CD4-positive, alpha-beta T cell treated with Interleukin-4 for 1 hour (primary cell): ENCODE measurements around the gene NAMPT.
A peak's percentile ranks its signal among the peaks of the same experiment; 100 is the strongest.

Source experiments
- DNase-seq, 2 donors: peaks; one replicate each; pipeline ENCODE4 v3.0.0-alpha.2; 2020 to 2022

Gene NAMPT

DNA sequence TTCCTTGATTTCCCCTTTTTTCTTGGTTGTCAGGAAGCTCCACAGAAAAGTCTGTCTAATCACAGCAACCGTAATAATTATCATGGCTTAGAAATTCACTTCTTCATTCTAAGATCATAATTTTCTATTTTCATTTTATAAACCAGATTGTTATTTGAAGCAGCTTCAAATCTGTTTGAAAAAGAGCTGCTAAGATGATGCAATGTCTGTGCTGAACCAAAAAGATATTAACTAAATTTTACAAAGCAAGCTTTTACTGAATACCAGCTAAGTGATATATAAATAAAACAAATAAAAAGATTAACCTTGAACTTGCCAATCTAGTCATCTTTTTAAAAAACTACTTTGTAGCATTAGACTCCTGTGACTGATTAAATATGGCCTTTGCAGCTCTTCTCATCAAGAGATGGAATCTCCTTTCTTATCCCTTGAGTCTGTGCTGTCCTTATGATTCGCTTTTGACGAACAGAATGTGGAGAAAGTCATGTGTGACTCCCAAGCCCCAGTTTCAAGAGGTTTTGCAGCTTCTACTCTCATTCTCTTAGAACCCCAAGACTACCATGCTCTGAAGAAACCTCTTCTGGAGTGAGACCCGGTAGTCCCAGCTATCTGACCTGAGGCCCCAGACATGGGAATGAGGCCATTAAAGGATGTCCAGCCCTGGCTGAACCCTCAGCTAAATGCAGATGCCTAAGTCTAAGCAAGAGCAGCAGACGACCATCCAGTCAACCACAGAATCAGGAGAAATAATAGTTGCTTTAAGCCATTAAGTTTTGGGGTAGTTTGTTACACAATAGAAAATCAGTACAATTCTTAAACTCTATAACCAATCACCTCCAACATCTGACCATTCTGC, 14.4 kb downstream of the NAMPT start:
- DNase-seq = no peak

DNA sequence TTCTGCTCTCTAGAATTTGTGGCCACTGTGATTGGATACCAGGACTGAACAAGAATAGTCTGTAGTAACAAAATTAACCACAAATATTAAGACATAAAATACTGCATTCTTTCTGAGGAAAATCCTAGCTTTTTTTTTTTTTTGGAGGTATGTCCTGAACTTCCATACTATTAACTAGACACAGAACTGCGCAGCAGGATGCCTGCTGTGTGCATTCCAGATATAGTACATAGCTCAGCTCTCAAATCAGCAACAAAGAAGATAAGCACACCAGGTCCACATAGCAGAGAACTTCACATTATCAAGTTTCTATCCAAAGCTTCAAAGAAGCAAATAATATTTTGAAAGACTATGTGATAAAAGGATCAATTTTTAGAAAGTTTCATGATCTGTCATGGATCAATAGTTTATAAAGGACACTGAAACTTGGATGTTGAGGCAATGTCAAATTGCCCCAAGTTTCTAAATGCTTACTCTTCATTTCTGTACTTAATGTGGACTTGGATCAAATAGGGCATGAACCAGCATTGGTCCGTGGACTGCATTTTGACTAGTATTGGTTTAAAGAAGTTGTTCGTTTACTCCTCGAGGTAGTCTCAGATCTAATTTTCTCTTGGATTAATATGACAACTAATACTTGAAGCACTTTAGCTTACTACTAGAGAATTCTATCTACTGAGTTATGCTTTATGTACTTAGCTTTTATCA, 15.4 kb downstream of the NAMPT start:
- no peak for DNase-seq

DNA sequence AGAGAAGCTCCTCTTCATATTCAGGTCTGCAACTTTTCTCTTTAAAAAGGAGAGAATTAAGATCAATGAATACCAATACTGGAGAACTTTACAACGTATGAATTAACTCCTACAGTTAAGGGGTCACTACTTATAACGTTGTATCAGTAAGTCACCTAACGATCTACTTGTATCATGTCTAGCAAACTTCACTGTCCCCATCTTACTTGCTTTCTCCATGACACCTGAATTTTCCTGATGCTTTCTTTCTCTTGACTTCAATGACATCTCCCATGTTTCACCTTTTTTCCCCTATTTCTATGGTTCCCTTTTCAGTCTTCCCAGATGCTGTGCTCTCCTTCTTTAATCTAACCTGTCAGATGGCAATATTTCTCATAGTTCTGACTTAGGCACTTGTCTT, 19.6 kb downstream of the NAMPT start:
- DNase-seq = no peak

DNA sequence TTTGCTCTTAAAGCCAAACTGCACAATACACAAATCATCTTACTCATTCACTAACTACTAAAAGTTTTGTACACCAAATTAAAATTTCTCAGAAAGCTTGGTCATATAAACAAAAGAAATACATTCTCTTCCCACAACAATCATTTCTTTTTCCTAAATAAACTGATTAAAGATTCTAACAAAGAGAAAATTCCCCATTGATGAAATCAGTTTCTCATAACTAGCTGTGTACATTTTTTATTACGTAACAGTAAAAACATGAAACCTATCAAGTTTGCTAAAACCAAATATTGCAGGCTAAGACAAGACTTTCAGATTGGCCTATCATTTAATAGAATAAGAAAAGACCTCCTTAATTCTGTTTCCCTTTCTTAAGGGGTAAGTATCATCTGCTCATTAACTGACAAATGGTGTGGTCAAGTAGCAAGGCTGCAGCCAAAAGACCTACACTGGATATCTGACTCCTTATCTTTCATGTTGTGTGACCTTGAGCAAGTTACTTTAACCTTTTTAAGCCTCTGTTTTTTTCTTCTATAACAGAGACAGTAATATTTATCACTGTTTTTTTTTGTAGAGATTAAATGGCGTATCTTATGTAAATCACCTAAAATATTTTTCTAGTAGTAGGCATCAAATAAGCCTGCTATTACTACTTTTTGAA, 22.4 kb downstream of the NAMPT start:
- DNase-seq = no peak

DNA sequence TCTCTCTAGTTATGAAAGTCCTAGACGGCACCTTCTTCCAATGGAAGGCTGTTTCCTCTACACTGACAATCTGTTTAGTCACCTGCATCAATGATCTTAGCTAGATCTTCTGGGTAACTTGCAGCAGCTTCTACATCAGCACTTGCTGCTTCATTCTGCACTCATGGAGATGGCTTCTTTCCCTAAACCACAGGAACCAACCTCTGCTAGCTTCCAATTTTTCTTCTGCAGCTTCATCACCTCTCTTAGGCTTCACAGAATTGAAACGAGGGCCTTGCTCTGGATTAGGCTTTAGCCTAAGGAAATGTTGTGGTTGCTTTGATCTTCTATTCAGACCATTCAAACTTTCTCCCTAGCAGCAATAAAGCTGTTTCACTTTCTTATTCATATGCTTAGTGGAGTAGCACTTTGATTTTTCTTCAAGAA, 24.6 kb downstream of the NAMPT start:
- DNase-seq = peak in 1 of 2 donors; percentile 35

DNA sequence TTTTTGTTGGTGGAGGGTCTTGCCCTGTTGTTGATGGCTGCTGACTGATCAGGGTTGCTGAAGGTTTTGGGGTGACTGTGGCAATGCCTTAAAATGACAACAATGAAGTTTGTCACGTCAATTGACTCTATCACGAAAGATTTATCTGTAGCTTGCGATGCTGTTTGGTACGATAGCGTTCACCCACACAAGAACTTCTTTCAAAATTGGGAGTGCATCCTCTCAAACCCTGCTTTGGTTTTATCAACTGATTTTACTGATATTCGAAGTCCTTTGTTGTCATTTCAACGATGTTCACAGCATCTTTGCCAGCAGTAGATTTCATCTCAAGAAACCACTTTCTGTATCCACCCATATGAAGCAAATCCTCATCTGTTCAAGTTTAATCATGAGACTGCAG, 26.0 kb downstream of the NAMPT start:
- DNase-seq = no peak

DNA sequence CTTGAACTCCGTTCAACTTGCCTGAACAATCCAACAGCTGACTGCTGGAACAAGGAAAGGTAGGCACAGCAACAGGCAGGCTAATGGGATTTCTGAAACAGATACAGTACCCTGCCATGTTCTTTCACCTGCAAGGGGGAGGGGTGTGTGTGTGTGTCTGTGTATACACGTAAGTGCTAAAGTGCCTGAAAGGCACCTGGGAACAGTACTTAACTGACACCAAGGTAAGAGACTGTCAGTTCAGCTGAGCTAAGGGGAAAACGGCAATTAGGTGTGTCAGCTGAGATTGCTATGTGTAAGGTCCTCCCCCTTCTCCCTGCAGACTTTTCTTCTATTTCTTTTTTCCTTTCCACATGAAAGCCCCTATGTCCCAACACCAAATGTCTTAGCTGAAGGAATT, 27.0 kb downstream of the NAMPT start:
- no peak for DNase-seq

DNA sequence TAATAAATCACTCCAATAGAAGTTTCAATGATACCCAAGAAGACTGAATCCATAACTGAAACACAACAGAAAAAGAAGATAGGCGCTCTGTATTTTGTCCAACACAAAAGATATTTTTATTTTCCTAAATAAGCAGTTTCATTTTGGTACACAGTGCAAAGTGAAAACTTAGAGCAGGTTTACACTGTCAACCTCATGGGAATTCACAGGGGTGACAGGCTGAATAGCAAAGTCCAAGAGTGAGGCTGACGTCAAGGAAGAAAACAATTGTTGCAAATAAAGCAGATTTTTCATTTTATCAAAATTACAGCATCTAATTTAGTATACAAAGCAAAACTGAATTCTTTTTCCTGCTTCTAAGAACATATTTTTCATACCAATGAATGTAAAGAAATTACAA, 28.6 kb downstream of the NAMPT start:
- no peak for DNase-seq

DNA sequence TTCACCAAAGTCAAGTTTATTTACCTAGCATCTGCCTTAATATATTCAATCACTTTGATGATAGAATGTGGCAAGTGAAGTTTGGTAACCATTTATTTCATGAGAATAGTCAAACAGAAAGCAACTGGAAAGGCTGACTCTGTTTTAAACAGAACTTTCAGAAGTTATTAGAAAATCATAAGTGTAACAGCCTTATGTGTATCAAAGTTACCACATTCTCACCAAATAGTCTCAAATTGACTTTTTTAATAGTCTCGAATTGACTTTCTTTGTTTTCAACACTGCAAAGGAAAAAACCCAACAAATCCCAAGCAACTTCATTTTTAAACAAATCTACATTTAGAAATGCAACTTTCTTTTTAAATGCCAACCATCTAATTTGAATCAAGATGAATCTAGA, 29.5 kb downstream of the NAMPT start:
- no peak for DNase-seq

DNA sequence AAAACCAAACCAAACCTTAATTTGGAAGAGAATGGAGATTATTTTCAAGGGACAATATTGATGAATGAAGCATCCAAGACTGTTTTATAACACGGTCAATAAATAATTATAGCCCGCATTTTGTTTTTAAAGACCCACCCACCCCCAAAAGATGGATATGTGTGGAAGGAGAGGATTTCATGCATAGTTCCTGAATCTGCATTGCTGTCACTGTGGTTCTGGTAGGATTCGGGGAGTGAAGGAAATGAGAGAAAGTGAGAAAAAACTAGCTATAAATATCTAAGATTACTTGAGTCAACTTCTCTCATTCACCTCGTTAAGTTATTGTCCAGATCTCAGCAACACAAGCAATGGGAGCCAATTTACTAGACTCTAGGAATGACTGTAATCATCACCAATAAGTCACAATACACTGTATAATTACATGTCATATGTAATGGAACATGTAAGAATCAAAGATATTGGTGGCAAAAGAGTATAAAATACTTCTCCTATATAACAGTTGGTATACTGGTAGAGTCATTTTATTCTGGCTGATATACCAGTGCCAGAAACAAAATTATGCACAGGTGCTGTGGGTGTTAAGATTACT, 30.2 kb downstream of the NAMPT start:
- DNase-seq = no peak

DNA sequence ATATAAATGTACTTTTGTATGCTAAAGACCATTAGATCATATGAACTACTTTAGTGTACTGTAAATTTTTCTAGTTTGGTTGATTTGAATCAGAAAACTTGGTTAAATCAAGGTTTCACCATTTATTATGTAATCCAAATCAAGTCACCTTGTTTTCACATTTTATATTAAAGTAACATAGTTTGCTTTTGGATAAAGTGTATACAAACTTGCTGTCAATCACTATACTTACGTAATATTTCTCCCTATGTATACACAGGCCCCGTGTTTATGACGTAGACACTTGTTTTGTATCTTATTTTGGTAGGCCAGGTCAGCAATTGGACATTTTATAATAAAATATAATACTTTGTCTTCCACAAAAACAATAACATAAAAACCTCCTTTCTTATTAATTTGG, 32.2 kb downstream of the NAMPT start:
- no peak for DNase-seq

DNA sequence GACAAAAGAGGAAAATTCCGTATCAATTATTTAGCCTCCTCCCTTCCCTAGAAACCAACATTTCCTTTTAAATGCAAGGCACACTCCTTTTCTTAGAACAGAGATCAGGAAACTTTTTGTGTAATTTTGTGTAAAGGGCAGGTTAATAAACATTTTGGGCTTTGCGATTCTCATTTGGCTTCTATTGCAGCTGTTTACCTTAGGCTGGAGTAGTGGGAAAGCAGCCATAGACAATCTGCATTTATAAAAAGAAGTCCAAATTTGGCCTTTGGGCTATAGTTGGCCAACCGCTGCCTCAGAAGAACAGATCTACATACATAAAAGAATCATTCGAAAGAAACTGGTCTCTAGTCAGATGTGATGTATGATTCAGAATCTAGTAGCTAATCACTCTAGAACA, 35.3 kb downstream of the NAMPT start:
- no peak for DNase-seq

DNA sequence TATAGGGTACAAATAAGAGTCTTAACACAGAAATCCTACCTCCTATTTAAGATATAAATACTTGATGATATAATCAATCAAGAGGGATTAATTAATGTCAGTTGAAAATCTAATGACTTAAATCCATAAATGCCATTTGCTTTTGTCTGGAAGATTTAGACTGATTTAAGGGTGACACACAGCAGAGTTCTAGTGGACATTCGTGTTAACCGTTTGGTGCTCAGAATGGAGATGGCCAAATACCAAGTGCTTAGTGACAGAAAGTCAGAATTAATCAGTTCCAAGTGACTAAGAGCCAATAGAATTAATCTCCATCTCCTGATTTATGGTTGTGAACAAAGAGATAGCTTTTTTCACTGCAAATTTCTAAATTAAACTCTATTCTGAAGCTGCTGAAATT, 36.2 kb downstream of the NAMPT start:
- no peak for DNase-seq

DNA sequence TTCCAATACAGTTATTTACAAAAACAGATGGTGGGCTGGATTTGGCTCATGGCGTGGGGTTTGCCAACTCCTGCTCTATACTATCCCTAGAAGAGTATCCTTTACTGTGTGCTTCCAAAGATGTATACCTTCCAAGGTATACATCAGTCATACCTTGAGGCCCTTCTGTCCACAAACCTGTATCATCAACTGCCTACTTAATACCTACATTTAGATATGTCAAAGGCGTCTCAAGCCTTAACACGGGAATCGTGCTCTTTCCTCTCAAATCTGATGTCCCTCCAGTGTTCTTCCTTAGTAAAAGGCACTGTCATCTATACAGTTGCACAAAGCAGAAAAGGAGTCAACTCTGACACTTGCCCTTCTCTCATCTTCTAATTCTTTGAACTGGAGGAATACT, 36.9 kb downstream of the NAMPT start:
- peak in 1 of 2 donors; percentile 15 for DNase-seq

DNA sequence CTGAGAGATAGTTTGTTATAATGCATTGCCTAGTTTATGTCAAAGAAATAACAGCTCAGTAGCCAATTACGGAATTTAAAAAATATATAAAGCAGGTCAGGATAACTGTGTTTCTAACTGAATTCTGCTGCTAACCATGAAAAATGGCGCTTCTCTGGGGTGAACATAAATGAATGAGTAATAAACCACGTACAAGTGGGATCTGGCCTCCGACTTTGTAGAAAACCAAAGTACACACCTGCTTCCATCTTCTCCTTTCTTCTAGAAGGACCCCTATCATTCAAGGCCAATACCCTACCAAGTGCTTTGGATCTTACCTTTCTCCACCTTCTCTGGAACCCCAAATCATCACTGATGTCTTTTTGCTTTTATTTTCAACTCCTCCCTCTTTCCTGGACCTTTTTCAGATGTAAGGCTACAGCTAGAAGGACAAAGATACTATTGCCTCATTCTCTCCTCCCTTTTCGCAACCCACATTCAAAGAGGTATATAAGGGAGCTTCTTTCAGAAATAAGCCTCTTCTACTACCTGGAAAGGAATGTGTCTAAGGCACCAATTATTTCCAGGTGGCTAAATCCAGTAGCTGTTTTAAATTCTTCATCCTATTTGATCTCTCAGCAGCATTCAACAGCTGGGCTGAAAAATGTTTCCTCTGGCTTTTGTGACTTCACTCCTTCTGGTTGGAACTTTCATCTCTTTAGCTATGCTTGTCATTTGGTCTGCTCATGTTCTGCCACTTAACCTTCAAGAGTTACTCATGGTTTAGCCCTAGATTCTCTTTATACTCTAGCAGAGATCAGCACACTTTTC, 37.7 kb downstream of the NAMPT start:
- DNase-seq = no peak

DNA sequence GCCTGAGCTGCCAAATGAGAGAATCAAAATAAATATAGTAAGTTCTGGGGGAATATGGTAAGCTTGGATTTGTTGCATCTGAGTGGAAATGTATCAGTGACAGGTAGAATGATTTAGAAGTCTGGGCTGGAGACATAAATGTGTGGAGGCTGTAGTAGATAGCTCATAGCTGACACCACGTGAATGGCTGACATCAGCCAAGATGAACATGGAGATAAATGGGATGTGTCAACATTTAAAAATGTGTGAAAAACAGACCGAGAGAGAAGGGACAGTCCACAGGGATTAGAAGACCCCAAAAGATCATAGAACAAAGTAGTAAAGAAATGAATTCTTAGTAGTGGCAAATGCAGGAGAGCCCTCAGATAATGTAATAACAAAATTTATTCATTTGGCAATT, 40.9 kb downstream of the NAMPT start:
- no peak for DNase-seq

DNA sequence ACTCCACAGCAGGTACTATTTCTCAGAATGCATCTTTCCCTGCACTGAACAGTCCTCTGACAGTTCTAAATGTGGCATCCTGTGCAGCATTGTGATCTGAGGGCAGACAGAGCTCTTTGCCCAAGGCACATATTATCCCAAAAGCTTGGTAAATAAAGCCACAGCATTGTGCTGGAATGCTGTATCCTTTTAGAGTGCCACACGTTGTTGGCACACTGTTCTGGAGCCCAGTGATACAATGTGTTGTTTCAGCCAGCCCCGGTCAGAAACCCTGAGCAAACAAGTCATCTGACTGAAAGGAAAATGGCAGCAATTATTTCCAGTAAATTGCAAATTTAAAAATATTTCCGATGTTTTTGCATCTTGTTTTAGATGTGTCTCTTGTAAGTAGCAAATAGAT, 45.4 kb downstream of the NAMPT start:
- DNase-seq = no peak

DNA sequence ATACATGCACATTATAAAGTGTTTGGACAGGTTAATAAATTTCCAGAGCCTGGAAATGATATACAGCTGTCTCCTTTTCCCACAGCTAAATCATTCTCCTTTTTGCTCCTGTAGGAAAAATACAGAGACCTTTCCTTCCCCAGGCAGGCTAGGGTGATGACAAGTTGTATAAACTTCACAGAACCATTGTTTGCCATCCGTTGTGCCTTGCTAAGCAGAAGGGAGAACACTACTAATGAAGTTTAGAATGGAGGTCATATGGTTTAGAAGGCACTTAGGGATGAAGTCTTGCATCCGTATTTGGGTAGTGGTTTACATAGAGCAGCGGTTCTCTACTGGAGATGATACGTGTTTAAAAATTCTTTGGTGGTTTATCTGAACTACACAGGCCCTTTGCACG, 46.0 kb downstream of the NAMPT start:
- DNase-seq = no peak

DNA sequence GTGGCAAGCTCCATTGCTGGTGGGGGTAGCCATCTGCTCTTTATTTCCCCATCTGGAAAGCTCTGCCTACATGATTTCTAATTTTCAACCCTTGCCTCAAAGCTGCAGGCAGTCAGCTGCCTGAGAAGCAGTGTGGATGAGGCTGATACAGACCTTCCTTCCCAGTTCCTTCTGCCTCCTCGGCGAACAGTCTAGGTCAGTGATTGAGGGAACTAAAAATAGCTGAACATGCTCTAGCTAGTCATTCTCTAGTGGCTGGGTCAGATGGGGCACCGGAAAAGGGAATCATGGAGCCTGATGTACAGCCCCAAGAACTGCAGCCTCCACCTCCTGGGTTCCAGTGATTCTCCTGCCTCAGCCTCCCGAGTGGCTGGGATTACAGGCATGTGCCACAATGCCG, 48.7 kb downstream of the NAMPT start:
- no peak for DNase-seq

DNA sequence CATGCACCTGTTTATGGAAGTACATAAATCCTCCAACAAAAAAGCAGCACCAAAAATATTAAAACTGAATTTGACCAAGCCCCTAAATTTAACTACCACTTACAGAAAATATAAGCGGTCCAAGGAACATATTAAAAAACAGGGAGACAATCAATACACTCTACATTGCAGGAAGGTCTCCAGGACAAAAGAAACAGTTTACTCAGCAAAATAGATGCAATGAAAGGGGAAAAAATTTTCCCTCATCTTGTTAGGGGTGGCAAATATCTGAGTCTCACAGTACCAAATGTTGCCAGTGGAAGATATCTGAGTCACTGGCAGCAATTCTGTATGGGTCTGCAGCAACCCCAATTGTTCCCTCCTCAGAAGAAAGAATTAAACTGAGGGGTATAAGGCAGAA, 50.4 kb downstream of the NAMPT start:
- DNase-seq = no peak

DNA sequence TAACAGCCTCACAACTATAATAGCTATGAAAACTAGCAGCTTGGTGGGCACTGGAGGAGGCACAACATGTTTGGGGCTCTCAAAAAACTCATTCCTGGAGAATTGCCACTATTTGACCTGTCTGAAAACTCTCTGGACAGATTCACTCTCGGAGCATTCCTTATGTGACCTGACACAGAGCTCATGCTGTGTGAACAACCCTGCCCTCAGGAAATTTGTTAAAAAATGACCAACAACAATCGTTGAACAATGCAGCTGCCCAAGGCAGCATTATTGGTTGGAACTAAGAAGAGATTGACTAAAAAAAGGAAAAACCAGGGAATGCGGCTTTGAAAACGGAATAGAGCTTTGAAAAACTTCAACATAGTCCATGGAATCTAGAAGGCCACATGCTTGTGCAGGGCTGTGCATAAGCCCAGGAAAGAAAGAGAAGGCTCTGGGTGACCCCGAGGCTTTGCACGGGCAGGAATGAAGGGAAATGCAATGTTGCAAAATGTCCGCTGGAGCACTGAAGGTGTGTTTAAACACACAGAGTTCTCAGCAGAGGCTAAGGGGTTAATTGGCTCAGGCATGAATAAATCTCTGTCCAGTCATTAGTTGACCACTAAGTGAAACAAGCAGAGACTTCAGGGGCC, 52.8 kb downstream of the NAMPT start:
- DNase-seq = no peak

DNA sequence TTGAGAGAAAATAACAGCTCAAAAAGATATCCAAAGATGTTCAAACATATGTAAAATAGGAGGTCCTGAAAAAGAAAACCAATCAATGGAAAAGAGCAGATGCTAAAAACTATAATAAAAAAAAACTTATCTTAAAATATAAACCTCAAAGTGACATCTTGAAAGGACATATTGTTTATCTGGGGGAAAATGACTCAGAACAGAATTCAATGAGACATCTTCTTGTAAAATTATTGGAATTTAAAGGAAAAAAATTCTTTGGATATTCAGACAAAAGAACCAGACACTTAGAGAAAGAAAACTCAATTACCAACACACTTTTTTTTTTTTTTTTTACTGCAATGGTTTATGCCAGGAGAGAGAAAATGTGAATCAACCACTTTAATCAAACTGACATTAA, 58.9 kb downstream of the NAMPT start:
- no peak for DNase-seq
